Endothelial cell of umbilical vein (primary cell): ENCODE measurements around the gene DHX34.
"Not testable (repeated sequence)": the region's sequence is repeated elsewhere in the genome, so short reads cannot be mapped to it uniquely, and the experiment has no call there.

Experiments
- EZH2 ChIP-seq: IDR thresholded peaks from 2 replicates; pipeline ENCODE4 v1.6.1; 2012; ENCODE audit warnings: borderline replicate concordance, low read depth, mild to moderate bottlenecking, moderate library complexity, low read length, inconsistent platforms; ENCODE audit not compliant: severe bottlenecking
- GATA2 ChIP-seq: IDR thresholded peaks from 2 replicates; pipeline ENCODE4 v1.7.0; 2011; ENCODE audit warnings: low read depth, mild to moderate bottlenecking, moderate library complexity, mixed read lengths, low read length; ENCODE audit not compliant: insufficient read length, insufficient read depth
- JUN ChIP-seq: IDR thresholded peaks from 2 replicates; pipeline ENCODE4 v1.6.1; 2011; ENCODE audit warnings: borderline replicate concordance, low read depth; ENCODE audit not compliant: insufficient read length, insufficient read depth
- MYC ChIP-seq: IDR thresholded peaks from one replicate; pipeline ENCODE4 v1.6.1; 2011; ENCODE audit warnings: mild to moderate bottlenecking, low read depth, low read length
- POLR2A ChIP-seq: IDR thresholded peaks from 2 replicates; pipeline ENCODE4 v1.6.1; 2012; ENCODE audit warnings: low read depth, mild to moderate bottlenecking, control low read depth, low read length
- POLR2AphosphoS5 ChIP-seq: IDR thresholded peaks from 2 replicates; pipeline ENCODE4 v1.6.1; 2012; ENCODE audit warnings: low read depth, mild to moderate bottlenecking, control low read depth, low read length, moderate library complexity; ENCODE audit not compliant: insufficient read depth
- TF ChIP-seq, protein P1 (sequence below), 2 donors: IDR thresholded peaks; 1 replicate in 1 of 2; 2 replicates in 1 of 2; pipeline ENCODE4 v1.5.1; 2011; ENCODE audit warnings: low read length in 2 of 2, mild to moderate bottlenecking in 2 of 2, moderate library complexity in 2 of 2, control low read depth in 1 of 2, inconsistent platforms in 1 of 2, low read depth in 1 of 2; ENCODE audit not compliant: insufficient read depth in 1 of 2; ENCODE audit errors: extremely low read depth in 1 of 2
- TF ChIP-seq, protein P2 (sequence below): IDR thresholded peaks from 2 replicates; pipeline ENCODE4 v1.6.1; 2011; ENCODE audit not compliant: insufficient read depth, insufficient read length

DNA sequence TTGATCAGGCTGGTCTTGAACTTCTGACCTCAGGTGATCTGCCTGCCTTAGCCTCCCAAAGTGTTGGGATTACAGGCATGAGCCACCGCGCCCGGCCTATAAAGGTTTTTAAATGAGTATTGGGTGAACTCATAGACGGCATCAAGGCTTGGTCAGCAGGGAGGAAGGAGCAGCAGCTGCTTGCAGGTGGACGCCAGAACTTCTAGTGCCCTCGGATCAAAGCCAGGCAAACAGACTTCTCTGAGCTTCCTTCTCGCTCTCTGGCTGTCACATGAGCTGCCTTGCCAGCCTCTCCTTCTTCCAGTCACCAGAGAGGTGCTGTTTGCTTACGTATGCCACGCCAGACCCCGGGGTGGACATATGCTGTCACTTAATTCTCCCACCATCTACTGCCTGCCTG is 16.3 kb downstream of the DHX34 start:
- TF ChIP-seq, protein P1, sequence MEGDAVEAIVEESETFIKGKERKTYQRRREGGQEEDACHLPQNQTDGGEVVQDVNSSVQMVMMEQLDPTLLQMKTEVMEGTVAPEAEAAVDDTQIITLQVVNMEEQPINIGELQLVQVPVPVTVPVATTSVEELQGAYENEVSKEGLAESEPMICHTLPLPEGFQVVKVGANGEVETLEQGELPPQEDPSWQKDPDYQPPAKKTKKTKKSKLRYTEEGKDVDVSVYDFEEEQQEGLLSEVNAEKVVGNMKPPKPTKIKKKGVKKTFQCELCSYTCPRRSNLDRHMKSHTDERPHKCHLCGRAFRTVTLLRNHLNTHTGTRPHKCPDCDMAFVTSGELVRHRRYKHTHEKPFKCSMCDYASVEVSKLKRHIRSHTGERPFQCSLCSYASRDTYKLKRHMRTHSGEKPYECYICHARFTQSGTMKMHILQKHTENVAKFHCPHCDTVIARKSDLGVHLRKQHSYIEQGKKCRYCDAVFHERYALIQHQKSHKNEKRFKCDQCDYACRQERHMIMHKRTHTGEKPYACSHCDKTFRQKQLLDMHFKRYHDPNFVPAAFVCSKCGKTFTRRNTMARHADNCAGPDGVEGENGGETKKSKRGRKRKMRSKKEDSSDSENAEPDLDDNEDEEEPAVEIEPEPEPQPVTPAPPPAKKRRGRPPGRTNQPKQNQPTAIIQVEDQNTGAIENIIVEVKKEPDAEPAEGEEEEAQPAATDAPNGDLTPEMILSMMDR (IDR thresholded peaks at IDR 0.05; ENCODE audit: extremely low read depth in 1 of 2, insufficient read depth in 1 of 2, low read depth in 1 of 2, low read length in 2 of 2): not testable (repeated sequence)
- TF ChIP-seq POLR2AphosphoS5, POLR2A, GATA2, EZH2, MYC, JUN: not testable (repeated sequence)
- TF ChIP-seq, protein P2, sequence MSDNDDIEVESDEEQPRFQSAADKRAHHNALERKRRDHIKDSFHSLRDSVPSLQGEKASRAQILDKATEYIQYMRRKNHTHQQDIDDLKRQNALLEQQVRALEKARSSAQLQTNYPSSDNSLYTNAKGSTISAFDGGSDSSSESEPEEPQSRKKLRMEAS: not testable (repeated sequence)
